Measurements from ENCODE around the gene CABLES2.

DNA sequence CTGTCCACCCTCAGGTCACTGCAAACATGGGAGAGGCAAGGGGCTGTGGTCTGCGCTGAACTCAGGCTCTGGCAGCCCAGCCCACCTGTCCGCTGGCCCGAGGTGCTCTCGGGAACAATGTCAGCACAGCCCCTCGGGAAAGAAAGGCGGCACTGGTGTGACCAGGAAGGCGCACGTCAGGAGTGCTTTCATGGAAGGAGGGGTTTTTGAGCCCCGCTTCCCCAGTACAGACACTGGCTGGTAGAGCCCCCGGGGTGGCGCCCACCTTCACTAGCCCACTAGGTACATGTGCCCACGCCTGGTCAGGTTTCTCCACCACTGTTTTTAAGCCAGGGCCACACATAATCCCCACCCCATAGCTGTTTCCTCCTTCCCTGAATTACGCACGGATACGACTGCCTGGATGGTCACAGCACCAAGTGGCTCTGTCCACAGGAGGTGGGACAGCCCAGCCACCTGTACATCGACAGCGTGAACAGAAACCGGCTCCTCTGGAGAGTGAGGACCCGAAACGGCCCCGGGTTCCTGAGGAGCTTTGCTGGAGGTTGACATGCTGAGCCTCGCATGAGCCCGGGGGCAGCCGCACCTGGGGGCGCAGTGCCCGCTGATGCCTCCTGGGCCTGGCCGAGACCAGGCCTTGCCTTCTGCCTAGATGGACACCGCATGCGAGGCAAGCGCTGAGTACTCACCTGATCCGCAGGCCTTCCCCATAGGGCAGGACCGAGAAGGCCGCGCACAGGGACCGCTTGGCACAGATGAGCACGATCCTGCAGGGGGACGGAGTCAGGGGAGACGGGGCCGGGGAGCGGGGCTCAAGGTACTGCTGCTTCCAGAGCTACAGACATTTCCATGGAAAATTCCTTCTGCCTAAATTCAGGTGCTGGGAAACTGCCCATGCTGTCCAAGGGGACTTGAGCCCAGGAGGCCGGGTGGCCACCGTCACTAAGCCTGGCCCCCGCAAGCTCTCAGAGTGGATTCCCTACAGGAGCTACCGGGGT lies 12.5 kb downstream of the CABLES2 start:
- no peak for TF ChIP-seq GATA3 (IDR thresholded peaks at IDR 0.05; ENCODE audit: low read depth, low read length)
- TF ChIP-seq GATA2 (IDR thresholded peaks at IDR 0.05; ENCODE audit: low read depth, low read length), result no peak

Data from SH-SY5Y (cell line).